Measurements from ENCODE around the gene PMFBP1.

PMFBP1 gene

GRCh38 chr16:72179204-72179970 lies 7.4 kb upstream of the PMFBP1 start:
- no peak for DNase-seq

GRCh38 chr16:72174726-72175125 lies 2.8 kb upstream of the PMFBP1 start:
- DNase-seq, result no peak

- DNase-seq, result no peak
Measured at GRCh38 chr16:72173997-72174396, 2.0 kb upstream of the PMFBP1 start.

GRCh38 chr16:72171236-72171635 lies 719 bp downstream of the PMFBP1 start:
- DNase-seq, result no peak

GRCh38 chr16:72169708-72170107 lies 2.2 kb downstream of the PMFBP1 start:
- no peak for DNase-seq

- DNase-seq, result no peak
Measured at GRCh38 chr16:72168365-72168764, 3.6 kb downstream of the PMFBP1 start.

- no peak for DNase-seq
Measured at GRCh38 chr16:72166954-72167561, 4.9 kb downstream of the PMFBP1 start.

- no peak for DNase-seq
Measured at GRCh38 chr16:72166151-72166550, 5.8 kb downstream of the PMFBP1 start.

GRCh38 chr16:72164691-72165090 lies 7.3 kb downstream of the PMFBP1 start:
- no peak for DNase-seq

GRCh38 chr16:72162105-72162692 lies 9.8 kb downstream of the PMFBP1 start:
- no peak for DNase-seq

- DNase-seq, result no peak
Measured at GRCh38 chr16:72159801-72160200, 12.2 kb downstream of the PMFBP1 start.

GRCh38 chr16:72159386-72159785 lies 12.6 kb downstream of the PMFBP1 start:
- DNase-seq, result no peak

GRCh38 chr16:72149676-72150464 lies 22.1 kb downstream of the PMFBP1 start:
- DNase-seq, result no peak

- DNase-seq, result no peak
Measured at GRCh38 chr16:72142476-72142875, 29.5 kb downstream of the PMFBP1 start.

- DNase-seq, result no peak
Measured at GRCh38 chr16:72139908-72140307, 32.0 kb downstream of the PMFBP1 start.

GRCh38 chr16:72138064-72138572 lies 33.8 kb downstream of the PMFBP1 start:
- DNase-seq, result no peak

- no peak for DNase-seq
Measured at GRCh38 chr16:72137380-72138063, 34.4 kb downstream of the PMFBP1 start.

GRCh38 chr16:72134507-72134906 lies 37.4 kb downstream of the PMFBP1 start:
- no peak for DNase-seq

- DNase-seq, result no peak
Measured at GRCh38 chr16:72132726-72133125, 39.2 kb downstream of the PMFBP1 start.

- DNase-seq, result no peak
Measured at GRCh38 chr16:72131036-72131435, 40.9 kb downstream of the PMFBP1 start.

GRCh38 chr16:72129976-72130656 lies 41.8 kb downstream of the PMFBP1 start:
- no peak for DNase-seq

- no peak for DNase-seq
Measured at GRCh38 chr16:72128701-72129100, 43.3 kb downstream of the PMFBP1 start.

Data from NCI-H1436 treated with DMSO at 0.1 percent for 48 hours (cell line).